UCSD-AML1 (cell line): Measurements from ENCODE around the gene MAP3K14.

Experiments
- DNase-seq: peaks from one replicate; lab custom pipeline; 2025; ENCODE audit not compliant: unreplicated experiment; lab: John Stamatoyannopoulos, UW

The MAP3K14 gene

DNA sequence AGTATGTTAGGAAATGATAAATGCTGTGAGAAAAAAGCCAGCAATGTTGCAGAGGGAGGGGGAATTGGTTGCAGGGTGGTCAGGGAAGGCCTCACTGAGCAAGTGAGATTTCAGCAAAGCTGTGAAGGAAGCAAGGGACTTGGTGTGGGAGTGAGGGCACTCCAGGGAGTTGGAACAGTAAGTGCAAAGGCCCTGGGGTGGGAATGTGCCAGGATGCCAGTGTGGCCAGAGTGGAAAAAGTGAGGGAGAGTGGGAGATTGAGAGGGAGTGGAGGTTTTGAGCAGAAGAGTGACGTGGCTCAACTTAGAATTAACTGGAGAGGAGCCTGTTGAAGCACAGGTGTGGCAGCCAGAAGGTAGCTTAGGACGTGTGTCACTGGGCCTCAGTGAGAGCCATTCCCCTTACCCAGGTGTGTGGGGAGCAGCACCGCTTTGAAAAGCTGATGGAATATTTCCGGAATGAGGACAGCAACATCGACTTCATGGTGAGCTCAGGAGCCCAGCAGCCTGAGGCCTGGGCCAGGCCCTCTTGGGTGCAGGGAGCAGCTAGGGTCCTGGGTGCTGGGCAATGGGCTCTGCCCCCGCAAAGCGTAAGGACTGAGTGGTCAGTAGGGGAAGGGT, 78.6 kb downstream of the MAP3K14 start:
- no peak for DNase-seq

GRCh38 chr17:45237686-45238085, 79.1 kb downstream of the MAP3K14 start:
- DNase-seq = no peak

GRCh38 chr17:45236282-45236606, 80.6 kb downstream of the MAP3K14 start:
- DNase-seq = no peak

DNA sequence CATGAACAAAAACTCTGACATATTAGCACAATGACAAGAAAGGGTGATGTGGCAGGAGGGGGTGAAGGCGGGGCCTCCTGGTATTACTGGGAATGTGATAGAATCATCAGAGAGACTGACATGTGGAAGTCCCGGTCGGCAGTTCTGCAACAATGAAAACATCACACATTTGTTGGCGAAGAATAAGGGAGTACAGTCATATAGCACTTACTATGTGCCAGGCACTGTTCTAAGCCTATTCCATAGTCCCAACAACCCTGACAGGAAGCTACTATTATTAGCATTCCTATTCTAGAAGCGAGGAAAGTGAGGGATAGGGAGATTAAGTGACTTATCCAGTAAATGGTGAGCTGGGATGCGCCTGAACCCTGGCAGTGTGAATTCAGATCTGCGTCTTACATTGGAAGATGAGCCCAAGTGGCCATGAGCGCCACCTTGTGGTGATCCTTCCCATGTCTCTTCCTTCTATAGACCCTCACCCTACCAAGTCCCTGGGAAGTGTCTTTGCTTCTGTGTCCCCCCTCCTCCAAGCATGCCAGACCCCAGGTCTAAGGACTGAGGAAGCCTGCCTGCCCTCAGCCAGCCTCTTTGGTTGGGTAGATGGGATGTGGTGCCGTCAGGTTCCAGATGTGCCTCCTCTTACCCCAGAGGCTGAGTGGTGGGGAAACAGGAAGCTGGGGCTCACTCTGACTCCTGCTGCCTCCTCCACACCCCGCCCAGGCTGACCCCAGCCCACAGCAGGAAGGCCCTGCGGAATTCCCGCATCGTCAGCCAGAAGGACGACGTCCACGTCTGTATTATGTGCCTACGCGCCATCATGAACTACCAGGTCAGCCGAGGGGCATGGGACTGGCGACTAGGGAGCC, 81.2 kb downstream of the MAP3K14 start:
- DNase-seq = peak; percentile 69

DNA sequence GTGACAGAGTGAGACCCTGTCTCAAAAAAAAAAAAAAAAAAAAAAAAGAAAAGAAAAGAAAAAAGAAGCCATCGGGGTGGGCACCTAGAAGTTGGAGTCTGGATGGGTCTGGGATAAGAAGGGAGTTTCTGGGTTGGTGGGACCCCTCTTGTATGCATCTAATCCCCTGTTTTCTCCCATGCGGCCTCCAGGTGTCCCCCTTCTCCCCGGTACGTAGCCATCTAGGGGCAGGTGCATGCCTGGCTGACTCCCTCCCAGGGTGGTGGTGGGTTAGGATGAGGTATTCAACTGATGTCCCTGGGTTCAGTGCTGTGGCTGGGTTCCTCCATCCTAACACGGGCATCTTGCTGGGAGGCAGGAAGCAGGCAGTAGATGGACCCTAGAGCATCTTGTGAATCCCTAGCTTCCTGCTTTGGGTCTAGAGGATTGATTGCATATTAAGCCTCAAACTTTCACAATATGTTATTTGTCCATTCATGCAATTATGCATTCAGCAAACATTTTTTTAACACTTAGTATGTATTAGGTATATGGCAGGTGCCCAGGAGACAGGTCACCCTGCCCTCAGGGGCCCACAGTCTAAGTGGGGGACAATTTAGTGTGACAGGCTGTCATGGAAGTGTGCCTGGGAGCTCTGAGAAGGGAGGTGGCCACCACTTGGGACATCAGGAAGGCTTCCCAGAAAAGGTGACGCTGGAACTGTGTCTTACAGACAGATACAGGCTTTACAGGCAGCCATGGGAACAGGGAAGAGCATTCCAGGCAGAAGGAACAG, 82.0 kb downstream of the MAP3K14 start:
- peak; percentile 25 for DNase-seq

- DNase-seq = no peak
Measured at GRCh38 chr17:45233423-45233924, 83.3 kb downstream of the MAP3K14 start.

- DNase-seq = no peak
Measured at GRCh38 chr17:45232514-45233422, 84.1 kb downstream of the MAP3K14 start.

- DNase-seq = no peak
Measured at GRCh38 chr17:45231481-45232116, 85.2 kb downstream of the MAP3K14 start.

GRCh38 chr17:45230787-45231480, 85.9 kb downstream of the MAP3K14 start:
- DNase-seq = no peak

GRCh38 chr17:45230410-45230786, 86.4 kb downstream of the MAP3K14 start:
- no peak for DNase-seq

DNA sequence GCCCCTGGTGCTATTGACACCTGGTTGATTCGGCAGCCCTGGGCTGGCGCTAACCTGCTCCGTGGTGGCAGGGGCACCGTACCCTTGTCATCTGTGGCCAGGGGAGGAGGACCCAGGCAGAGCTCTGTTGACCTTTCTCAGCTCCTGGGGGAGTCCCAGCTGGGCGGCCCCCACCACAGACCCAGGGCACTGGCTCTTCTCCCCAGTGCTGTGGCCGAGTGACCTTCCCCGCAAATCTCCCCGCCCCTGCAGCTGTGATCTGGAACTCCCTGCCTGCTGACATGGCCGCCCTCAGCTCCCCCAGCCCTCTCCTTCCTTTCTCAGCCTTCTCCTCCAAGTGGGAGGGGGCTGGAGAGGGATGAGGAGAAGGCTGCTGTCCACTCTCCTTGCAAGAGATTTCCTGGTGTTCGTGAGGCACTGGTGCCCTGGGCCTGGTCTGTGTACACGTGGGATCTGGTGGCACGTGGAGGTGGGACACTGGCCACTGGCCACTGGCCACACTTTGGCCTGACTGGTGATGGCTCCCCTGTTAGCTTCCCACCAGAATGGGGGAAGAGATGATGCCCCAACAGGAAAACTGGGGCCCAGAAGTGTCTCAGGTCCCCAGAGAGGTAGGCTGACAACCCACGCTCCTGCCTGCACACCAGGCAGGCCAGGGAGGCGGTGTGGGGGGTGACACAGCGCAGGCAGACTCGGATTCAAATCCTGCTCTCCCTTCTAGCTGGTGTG, 87.0 kb downstream of the MAP3K14 start:
- DNase-seq = no peak

DNA sequence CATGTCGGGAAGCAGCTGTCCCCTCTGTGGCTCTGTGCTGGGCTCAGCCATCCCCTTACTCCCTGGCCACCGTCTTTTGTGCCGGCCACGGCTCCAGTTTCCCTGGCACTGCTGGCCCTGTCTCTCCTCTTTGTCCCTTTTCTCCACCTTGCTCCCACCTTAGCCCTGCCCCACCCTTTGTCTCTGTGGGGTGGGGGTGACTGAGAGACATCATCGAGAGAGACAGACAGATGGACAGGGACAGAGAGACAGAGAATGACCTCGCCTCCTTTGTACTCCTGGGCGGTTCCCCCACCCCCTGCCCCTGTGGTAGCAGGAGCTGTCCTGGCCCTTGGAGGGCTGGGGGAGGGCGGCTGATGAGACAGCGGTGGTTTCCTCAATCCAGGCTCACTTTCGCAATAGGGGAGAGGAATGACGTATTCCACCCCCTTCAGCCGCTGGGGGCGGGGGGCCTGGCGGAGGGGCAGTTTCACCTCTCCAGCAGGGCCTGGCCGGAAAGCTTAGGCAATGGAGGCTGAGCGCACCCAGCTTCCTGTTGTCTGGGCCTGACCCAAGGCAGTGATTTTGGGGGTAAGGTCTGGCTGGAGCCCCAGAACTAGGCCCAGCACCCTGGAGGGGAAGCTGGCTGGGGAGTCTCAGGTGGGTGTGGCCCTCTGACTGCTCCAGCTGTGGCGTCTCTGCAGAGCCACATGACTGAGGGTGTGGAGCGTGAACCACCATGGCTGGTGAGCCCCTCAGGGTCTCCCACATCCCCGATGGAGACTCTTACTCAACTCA, 87.9 kb downstream of the MAP3K14 start:
- DNase-seq = peak; percentile 87

DNA sequence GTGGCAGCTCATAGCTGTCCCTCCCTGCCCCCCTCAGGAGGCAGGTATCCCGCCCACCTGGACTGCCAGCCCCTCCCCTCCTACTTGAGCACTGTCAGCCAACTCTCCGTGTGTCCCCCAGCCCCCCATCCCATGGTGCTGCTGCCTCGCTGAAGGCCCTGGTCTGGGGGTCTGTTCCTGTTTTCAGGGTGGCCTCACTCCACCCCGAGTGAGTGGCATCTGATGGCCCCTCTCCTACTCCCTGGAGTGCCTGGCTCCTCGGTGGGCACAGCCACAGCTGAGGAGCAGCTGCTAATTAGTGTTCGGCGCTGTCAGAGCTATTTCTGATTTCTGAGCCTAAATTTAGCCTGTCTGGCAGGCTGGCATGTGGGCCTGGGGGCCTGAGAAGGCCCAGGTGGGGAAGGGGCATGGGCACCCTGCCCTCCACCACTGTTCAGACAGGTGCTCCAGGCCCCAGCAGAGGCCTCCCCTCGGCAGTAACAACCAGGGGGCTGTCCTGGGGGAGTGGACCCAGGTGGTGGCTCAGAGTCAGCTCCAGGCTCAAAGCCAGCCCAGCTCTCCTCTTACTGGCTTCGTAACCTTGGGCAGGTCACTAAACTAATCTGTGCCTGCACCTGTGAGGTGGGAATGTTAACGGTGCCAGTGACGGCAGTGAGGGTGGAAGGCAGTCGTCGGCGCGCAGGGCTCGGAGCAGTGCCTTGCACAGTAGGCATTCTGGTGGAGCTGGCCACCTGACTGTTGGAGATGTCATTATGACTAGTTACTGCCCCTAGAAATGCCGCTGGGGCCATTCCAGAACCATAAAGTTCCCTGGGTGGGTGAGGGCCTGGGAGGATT, 88.7 kb downstream of the MAP3K14 start:
- DNase-seq = no peak

GRCh38 chr17:45227101-45227925, 89.5 kb downstream of the MAP3K14 start:
- no peak for DNase-seq

DNA sequence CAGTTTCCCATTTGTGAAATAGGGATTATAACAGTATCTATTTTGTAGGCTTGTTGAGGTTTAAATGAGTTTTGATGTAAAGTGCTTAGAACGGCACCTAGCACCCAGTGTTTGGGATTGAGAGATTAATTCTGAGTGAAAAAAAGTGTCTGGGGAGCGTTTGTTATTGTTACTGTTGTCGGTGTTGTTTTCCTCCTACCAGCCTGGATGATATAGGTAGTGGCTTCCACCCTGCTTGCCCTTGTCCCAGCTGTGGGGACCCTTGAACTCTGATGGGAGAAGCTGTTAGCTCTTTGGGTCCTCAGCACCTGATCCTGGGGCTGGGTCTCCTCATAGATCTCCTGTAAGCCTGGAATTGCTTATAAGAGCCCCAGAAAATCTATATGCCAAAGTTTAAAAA, 90.2 kb downstream of the MAP3K14 start:
- no peak for DNase-seq

GRCh38 chr17:45225964-45226530, 90.8 kb downstream of the MAP3K14 start:
- peak; percentile 96 for DNase-seq
